ENCODE measurements around the gene NMU. TPM values are rescaled to one million over a fixed set of nuclear protein-coding genes. Genes with fewer than 3 reads are reported as not detected.
A peak's percentile ranks its signal among the peaks of the same experiment; 100 is the strongest.

The NMU gene
- total and polyA plus RNA-seq, 9 of the 15 experiments (the other 6 are each of a cell fraction or from before 2014, with no cell fraction given): 73.8 to 846 (median 599) TPM

- no peak for TF ChIP-seq PRDM10 (IDR thresholded peaks at IDR 0.05; ENCODE audit: partially characterized antibody)
- TF ChIP-seq HDGF (IDR thresholded peaks at IDR 0.05): no peak
- peak; percentile 87 to 92 for TF ChIP-seq MAZ (CRISPR knock-in tag; conservative IDR thresholded peaks at IDR 0.05 in 1 of 2, IDR thresholded peaks at IDR 0.05 in 1 of 2)
- TF ChIP-seq SFPQ (IDR thresholded peaks at IDR 0.05; ENCODE audit: low read depth, low read length): no peak
- TF ChIP-seq ATF3 (IDR thresholded peaks at IDR 0.05): no peak
- 0 out of 2 replicates have a peak, but pooled peaks have one; percentile 38 for TF ChIP-seq ATF3 (CRISPR knock-in tag; conservative IDR thresholded peaks at IDR 0.05)
- peak in 1 of 3 experiments; percentile 54 for TF ChIP-seq YY1 (IDR thresholded peaks at IDR 0.05; ENCODE audit: borderline replicate concordance in 1 of 3, control insufficient read depth in 1 of 3, extremely low read depth in 1 of 3, insufficient read depth in 3 of 3, insufficient read length in 1 of 3, insufficient replicate concordance in 2 of 3, low read depth in 1 of 3, low read length in 2 of 3)
- TF ChIP-seq ZNF232 (CRISPR knock-in tag; IDR thresholded peaks at IDR 0.05): no peak
- no peak for TF ChIP-seq MTF1 (CRISPR knock-in tag; IDR thresholded peaks at IDR 0.05; ENCODE audit: borderline replicate concordance)
- TF ChIP-seq ZBTB33 (CRISPR knock-in tag; IDR thresholded peaks at IDR 0.05): no peak
- no peak for TF ChIP-seq IFI16 (CRISPR knock-in tag; IDR thresholded peaks at IDR 0.05)
- TF ChIP-seq TCF7L2 (IDR thresholded peaks at IDR 0.05; ENCODE audit: low read depth, low read length): no peak
- TF ChIP-seq SMARCB1 (IDR thresholded peaks at IDR 0.05; ENCODE audit: insufficient read length, low read depth): no peak
- TF ChIP-seq FOXK1 (CRISPR knock-in tag; IDR thresholded peaks at IDR 0.05; ENCODE audit: borderline replicate concordance): no peak
- TF ChIP-seq POLR2G (IDR thresholded peaks at IDR 0.05; ENCODE audit: low read depth, low read length): peak; percentile 89
These were observed 90.2 kb downstream of the NMU start (continued) for GRCh38 chr4:55545641-55546505.

All from K562 (cell line).